GM04504 (cell line): ENCODE data around the gene CFAP61.

Experiments
- DNase-seq: peaks from one replicate; pipeline ENCODE4 v3.0.0-alpha.2; 2012; ENCODE audit warnings: low read depth

CFAP61 gene

DNA sequence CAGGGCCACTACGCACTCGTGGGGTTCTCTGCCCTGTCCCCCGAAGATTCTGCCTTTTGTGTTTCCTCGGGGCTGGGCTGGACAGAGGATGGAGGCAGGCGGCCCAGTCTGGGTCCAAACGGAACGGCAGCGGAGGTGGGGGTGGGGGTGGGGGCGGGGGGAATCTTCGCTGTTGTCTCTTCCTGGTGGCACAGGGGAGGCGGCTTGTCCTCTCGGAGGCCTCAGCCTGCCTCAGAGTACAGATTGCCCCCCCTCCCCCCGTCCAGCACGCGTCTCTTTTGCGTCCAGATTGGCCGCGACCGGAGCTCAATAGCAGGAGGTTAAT, 314.2 kb downstream of the CFAP61 start:
- DNase-seq = no peak

DNA sequence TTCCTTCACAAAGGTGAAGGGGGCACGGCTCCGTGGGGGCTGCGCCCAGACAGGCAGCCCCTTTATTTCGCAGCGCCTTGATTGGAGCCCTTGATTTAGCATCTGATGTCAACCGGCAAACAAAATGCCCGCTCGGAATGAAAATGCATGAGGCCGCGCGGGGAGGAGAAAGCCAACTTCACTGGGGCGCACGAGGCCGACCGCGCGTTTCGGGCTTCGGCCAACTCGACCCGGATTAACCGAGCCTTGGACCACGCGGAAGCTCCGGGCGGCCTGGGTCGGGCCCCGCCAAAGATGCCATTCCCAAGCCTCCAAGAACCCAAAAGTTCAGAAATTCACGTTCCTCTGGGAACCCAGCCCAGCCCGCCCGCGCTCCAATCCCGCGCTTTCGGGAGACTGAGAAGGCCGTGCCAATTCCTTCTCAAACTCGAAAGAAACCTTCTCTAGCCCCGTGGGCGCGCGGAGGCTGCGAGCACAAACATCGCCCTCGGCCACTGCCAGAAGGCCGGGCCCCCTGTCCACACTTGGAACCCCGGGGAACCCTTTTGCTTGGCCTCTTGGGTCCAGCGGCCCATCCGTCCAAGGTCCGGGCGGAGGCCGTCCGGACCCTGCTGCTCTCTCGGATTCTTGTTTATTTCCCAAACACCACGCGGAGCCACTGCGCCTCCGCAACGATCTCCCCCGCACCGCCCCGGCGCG, 314.7 kb downstream of the CFAP61 start:
- no peak for DNase-seq

DNA sequence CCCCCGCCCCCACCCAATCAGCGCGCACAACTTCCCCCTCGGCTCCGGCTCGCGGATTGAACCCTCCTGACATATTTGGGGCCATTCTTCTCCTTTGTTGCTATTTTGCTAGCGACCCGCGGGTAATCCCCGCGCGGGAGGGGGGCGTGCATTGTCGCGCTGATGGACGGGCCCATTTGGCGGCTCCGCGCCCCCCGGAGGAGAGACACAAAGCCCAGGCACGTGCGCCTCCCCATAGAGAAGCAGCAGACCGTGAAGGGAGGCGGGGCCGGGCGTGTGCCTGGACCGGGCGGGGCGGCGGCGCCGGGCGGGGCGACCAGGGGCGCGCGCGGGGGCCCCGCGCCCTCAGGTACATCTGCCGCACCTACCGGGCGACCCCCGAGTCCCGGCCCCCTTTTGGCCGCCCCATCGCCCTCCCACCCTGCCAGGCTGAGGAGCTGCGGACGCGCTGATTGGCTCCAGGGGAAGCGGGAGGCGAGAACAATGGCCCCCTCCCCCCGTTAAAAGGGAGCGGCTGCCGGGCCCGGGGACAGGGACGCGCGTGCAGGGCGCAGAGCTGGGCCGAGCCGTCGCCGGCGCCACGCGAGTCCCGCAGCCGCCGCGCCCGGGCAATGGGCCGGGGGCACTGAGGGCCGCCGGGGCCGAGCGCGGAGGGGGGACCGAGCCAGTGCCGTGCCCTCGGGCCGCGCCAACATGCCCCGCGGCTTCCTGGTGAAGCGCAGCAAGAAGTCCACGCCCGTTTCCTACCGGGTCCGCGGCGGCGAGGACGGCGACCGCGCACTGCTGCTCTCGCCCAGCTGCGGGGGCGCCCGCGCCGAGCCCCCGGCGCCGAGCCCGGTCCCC, 315.5 kb downstream of the CFAP61 start, which contains the start of gene INSM1:
TSS of gene INSM1 (plus strand) at position 530 of the 843 bp plus-strand sequence. CDS start at position 694, 164 bp downstream.
- DNase-seq = no peak

DNA sequence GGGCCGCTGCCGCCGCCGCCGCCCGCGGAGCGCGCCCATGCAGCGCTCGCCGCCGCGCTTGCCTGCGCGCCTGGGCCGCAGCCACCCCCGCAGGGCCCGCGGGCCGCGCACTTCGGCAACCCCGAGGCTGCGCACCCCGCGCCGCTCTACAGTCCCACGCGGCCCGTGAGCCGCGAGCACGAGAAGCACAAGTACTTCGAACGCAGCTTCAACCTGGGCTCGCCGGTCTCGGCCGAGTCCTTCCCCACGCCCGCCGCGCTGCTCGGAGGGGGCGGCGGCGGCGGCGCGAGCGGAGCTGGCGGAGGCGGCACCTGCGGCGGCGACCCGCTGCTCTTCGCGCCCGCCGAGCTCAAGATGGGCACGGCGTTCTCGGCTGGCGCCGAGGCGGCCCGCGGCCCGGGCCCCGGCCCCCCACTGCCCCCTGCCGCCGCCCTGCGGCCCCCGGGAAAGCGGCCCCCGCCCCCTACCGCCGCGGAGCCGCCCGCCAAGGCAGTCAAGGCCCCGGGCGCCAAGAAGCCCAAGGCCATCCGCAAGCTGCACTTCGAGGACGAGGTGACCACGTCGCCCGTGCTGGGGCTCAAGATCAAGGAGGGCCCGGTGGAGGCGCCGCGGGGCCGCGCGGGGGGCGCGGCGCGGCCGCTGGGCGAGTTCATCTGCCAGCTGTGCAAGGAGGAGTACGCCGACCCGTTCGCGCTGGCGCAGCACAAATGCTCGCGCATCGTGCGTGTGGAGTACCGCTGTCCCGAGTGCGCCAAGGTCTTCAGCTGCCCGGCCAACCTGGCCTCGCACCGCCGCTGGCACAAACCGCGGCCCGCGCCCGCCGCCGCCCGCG, 316.3 kb downstream of the CFAP61 start:
- no peak for DNase-seq

DNA sequence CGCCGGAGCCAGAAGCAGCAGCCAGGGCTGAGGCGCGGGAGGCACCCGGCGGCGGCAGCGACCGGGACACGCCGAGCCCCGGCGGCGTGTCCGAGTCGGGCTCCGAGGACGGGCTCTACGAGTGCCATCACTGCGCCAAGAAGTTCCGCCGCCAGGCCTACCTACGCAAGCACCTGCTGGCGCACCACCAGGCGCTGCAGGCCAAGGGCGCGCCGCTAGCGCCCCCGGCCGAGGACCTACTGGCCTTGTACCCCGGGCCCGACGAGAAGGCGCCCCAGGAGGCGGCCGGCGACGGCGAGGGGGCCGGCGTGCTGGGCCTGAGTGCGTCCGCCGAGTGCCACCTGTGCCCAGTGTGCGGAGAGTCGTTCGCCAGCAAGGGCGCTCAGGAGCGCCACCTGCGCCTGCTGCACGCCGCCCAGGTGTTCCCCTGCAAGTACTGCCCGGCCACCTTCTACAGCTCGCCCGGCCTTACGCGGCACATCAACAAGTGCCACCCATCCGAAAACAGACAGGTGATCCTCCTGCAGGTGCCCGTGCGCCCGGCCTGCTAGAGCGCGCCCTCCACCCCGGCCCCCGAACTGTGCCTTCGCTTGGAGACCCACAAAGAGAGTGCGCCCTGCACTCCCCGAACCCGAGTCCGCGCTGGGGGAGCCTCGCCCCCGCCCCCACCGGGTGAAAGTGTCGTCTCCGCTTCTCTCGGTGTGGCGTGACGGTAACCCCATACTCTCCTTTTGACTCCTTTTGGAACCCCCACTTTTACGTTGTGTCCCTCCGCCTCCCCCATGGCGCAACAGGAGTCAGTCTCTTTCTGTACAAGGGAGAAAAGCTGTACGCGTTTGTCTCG, 317.1 kb downstream of the CFAP61 start:
- no peak for DNase-seq

DNA sequence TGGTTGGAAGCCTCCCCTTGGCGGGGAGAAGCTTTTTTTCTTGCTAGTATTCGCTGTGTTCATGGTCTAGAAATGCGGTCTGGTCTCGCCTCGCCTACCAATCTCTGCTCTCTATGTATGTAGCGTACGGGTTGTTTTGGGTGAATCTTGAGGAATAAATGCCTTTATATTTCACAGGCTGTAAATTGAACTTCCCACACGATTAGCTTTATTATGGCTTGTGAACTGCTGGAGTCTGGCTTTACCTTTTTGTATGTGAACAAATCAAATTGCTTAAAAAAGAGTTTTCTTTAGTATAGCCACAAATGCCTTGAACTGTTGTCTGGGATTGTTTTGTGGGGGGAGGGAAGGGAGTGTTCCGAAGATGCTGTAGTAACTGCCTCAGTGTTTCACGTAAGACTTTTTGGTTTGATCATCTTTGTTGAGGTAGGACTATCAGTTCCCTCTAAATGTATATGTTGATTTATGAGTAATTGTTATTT, 317.8 kb downstream of the CFAP61 start:
- no peak for DNase-seq

DNA sequence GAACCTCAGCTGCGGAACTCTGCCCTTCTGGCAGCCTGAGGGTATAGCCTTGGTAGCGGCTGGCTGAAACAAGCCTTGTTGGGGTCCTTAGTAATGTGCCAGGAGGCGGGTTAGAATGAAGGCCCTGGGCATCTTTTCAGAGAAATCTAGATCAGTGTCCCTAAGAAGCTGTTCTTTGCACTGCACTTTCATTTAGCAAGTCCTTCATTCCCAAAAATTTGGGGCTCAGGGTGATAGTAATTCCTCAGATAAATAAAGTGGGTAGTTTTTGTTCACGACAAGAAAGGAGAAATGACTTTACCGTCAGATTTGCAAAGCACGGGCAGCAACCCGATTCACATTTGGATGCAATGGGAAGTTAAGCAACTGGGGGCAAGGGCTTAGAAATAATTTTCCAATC, 318.8 kb downstream of the CFAP61 start:
- no peak for DNase-seq

DNA sequence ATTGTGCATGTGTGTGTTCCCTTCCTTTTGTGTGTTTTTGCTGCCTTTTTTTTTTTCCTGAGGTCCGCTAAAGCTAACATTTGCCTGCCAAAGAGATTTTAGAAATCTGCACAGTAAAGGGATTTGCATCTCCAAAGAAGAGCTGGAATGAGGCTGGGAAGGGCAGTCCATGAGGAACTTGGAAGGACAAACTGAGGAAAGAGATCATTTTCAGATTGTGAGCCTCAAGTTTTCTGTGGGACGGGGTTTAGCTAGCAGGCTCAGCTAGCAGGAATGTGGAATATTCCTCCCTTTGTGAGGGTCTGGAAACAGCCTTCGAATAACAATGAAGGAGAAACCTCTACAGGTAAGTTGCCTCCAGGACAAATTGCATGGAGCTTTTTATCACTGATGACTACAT, 319.3 kb downstream of the CFAP61 start:
- no peak for DNase-seq

DNA sequence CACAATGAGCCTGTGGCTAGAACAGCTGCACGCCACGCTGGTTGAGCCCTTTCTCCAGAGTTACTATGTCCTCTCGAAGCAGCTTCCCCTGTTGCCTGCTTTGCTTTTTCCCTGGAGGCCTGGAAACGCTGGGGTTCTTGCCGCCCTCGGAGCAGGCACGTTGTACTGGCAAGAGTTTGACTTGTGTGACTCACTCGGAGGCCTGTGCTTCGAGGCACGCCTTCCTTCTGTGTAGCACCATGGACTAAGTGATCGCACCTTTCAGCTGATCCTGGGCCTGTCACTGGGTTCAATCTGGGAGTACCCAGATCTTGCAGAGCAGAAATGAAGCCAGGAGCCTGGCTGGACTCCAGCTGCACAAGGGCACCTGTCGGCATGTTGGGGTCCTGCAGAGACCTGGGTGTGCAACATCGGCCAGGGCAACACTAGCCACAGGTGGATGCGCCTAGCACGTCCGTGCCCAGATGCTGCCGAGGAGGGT, 320.8 kb downstream of the CFAP61 start:
- DNase-seq = peak; percentile 48

DNA sequence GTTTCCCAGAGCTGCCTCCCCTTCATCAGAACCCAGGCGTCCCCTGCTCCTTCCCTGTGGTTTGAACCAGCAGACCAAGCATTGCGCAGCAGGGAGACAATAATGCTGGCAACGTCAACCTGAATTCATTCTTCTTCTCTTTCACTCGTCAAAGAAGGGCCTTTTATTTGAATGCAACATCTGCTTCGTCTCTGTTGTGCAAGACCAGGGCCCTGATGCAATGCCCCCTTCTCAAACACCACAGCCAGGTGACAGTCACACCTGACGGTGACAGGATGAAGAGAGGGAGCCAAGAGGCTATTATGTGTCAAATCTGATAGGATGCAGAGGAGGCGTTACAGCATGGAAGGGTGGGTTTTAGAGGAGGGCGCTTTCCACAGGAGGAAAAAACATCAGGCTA, 323.5 kb downstream of the CFAP61 start:
- DNase-seq = no peak

DNA sequence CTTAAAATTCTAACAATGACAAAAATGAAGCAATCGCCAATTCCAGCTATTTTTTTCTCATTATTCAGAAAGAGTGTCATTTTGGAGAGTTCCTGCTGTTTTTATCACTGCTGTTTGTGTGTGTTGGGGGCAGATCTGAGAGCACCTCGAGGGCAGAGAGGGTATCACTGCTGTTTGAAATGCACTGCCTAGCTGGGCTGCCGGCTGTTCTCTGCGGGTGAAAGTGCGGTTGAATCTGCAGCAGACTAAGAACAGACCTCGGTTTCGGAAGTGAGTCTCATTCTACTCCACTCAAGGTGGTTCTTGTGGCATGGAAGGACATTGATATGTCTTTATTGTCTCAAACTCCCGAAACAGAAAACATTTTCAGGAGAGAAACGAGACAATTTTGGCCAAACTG, 333.9 kb downstream of the CFAP61 start:
- DNase-seq = no peak

DNA sequence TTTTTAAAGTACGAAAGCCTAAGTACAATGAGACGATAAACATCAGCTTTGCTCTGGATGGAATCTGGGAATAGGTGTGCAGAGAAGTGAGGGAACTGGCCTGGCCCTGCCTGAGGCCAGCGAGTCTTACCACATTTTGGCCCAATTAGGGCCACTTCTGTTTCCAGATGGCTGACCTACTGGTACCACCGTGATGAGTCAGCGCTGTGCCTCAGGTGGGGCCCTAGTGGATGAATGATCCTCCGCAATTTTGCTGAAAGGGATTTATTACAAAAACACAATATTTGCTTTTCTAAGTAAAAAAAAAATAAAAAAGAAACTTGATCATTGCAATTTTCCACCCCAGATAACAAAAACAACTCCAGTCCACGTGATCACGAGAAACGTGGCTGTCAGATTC, 338.1 kb downstream of the CFAP61 start:
- no peak for DNase-seq

DNA sequence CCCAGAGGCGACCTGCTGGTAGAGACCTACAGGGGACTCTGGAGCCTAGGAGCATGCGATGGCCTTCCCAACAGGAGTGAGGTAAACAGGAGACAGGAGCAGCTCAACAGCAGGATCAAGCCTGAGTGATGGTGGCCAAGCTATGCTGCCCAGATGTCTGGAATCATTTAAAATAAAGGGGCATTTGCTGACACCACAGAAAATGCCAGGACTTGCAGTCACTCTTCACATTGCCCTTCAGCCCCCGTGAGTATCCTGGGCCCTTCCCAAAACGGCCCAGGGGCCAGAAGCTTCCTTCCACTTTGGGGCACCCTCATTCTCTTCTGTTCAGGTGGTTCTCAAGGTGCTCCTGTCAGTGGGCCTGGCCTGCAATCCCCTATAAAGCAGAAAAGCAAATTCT, 338.8 kb downstream of the CFAP61 start:
- no peak for DNase-seq

DNA sequence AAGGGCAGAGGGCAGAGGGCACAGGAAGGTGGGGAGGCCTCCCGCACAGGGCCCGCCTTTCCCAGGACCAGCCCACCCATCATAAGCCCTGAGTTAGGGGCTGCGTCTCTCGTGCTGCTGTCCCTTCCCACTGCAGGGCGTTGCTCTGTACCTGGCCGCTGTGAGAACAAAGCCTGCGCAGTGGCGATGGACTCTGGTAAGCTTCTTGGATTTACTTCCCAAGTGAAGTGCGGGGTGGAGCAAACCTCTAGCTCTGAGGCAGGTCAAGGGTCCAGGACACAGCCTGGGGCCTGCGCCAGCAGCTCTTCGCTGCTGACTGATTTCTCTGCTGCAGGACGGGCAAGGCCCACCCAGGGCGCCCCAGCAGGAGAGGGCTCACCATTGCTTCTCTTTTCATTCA, 339.4 kb downstream of the CFAP61 start:
- no peak for DNase-seq

DNA sequence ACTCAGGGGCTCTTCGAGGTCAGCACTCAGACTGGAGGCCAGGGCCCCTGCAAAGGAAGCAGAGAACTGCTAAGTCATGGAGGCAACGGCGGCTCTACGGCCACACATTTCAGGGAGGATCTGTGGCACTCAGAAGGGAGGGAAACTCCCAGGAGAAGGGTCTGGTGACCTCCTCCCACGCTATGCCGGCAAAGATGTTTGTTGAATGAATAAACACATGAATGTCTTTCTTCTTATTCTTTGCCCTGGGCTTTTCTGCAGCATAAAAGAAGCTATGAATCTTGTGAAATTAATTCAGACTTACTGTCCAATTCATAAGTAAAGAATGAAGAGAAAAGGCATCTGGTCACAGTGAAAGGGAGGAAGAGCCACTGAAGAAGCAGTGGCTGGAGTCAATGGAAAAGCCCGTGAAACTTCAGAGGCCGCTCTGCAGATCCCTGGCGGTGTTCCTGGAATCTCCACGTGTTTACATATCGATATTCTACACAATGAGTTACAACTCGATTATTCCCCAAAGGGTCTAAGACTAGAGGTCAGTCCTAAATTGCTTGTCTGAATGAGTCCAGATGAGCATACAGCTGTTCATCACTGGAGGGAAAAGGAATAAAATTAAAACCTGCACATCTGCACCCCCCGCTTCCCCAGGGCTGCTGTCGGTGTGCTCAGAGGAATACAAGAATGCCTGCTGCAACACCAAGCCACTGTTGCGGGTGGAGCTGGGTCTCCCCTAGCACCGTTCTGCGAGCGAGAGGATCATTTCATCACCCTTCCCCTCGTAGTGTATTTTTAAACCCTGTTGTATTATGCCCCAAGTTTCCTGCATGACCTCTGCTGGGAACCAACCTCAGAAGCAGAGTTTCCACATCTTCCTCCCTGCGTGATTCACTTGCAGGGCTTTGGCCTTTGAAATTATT, 341.1 kb downstream of the CFAP61 start:
- no peak for DNase-seq

DNA sequence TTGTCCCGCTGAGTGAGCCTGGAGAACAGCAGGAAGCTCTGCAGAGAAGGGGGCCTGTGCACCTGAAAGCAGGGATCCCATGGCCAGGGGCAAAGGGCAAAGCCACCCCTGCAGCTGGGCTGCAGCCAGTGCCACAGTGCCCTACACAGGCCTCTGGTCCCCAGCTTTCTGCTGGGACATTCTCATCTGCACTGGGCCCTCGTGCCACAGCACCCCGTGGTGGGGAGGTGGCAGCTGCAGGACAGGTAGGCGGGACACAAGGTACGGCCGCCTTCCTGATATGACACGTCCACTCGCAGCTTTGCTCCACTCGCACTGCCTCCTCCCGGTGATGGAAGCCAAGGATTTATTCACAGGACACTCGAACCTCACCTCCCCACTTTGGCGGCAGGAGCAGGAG, 342.8 kb downstream of the CFAP61 start:
- no peak for DNase-seq

DNA sequence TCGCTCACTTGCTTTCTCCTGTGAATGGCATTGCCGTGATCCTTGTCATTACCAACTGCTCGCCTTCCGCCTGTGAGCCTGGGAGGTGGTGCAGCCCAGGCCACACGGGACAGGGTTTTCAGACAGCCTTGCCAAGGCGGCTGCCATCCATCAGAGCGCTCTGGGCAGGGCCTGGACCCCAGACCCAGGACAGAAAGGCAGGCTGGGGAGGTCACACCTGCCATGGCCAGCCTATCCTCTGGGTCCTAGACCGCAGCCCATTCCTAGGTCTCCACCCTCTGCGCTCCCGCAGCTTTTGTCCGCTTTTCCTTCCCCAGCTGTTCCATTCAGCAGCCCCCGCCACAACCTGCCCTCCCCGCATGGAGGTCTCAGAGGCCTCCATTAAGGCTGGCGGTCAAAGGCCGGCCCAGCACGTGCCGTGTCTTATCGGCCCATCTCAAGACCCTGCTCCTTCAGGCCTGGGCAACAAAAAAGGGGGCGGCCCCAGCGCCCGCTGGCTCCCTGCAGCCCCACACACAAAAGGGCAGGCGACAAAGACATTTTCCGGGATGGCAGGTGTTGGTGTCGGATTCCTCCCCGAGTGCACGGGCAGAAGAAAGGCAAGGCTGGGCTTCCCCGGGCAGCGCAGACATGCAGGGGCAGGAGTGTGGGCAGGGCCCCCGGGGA, 343.7 kb downstream of the CFAP61 start:
- no peak for DNase-seq

DNA sequence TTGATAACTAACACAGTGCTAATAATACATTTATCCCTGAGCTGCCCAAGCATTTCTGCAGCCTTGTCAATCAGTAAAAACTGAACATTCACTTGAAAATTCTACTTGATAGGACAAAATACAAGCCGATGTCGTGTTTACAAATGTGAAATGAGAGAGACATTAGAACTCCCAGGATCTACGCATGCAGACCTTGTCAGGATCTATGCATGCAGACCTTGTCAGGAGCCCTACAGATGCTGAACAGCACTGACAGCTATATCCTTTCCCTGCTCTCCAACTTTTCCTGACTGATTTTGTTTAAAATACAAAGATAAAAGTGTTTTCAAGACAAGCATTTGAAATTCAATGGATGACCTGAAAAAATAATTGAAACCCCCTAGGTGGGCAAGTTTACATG, 344.5 kb downstream of the CFAP61 start:
- DNase-seq = no peak

DNA sequence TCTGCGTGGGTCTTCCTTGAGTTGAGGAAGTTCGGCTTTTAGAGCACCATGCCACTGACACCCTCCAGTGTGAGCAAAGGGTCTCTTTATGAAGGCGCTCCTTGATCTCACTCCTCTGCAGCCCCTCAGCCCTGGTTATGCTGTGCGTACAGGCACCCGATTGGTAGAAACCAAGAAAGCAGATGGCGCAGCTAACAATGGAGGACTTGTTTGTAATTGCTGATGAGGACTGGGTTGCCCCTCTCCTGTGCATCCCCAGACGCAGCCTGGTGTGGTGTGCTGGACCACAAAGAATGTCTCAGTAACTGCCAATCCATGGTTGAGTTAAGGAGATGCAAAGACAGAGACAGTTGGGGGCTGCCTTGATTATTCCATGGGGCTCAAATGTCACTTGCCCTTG, 345.8 kb downstream of the CFAP61 start:
- no peak for DNase-seq
